B cell (primary cell): ENCODE data around the gene SART1. TPM values are rescaled to one million over a fixed set of nuclear protein-coding genes. Genes with fewer than 3 reads are reported as not detected.

Experiments
- ATAC-seq: fragments of 200-7000 bp; cut with Tn5 transposase; one replicate; pipeline ENCODE4 v1.10.0; 2021; ENCODE audit warnings: low read depth, mild to moderate bottlenecking, moderate number of reproducible peaks, moderate library complexity
- CTCF ChIA-PET: fragments of 350-600 bp; sonication (Branson Sonifier 250); formaldehyde crosslinking; loops from one replicate; lab custom pipeline; 2021; ENCODE audit warnings: antibody characterized with exemption, inconsistent platforms; lab: Charles Lee
- POLR2A ChIA-PET: fragments of 350-600 bp; sonication (Branson Sonifier 250); formaldehyde crosslinking; loops from one replicate; lab custom pipeline; 2021; ENCODE audit warnings: antibody characterized with exemption; lab: Charles Lee
- DNase-seq: peaks from one replicate; pipeline ENCODE4 v3.0.0; 2013
- H2AFZ ChIP-seq: 2 replicates; pipeline ENCODE4 v1.6.1; 2012; ENCODE audit warnings: mild to moderate bottlenecking, low read depth, low read length; ENCODE audit not compliant: insufficient read depth, poor library complexity, severe bottlenecking
- H3K27ac ChIP-seq, 2 donors: 1 replicate in 1 of 2; 2 replicates in 1 of 2; pipeline ENCODE4 v1.5.1; 2012 to 2013; ENCODE audit warnings: low read length in 2 of 2, mild to moderate bottlenecking in 2 of 2, moderate library complexity in 1 of 2
- H3K27me3 ChIP-seq, 4 experiments: fragments of 200-600 bp in 1 of 4; sonication (generic) in 1 of 4; replicated peaks in 1 of 4; 1 replicate in 2 of 4; 2 replicates in 2 of 4; pipeline versions ENCODE4 v1.6.1 to v1.7.0; 2013 to 2016; ENCODE audit warnings: low read length in 3 of 4, mild to moderate bottlenecking in 2 of 4, mixed read lengths in 1 of 4, moderate library complexity in 1 of 4; ENCODE audit not compliant: insufficient read depth in 4 of 4, control insufficient read depth in 3 of 4; ENCODE audit errors: control extremely low read depth in 1 of 4
- H3K36me3 ChIP-seq, 2 experiments: replicated peaks in 1 of 2; 1 replicate in 1 of 2; 2 replicates in 1 of 2; pipeline versions ENCODE4 v1.6.1 to v1.7.1; 2013; ENCODE audit warnings: low read length in 1 of 2; ENCODE audit not compliant: insufficient read depth in 2 of 2, control insufficient read depth in 1 of 2; ENCODE audit errors: control extremely low read depth in 1 of 2, extremely low read depth in 1 of 2
- H3K4me1 ChIP-seq, 2 donors: fragments of 200-600 bp in 1 of 2; sonication (generic) in 1 of 2; 1 replicate in 1 of 2; 2 replicates in 1 of 2; pipeline versions ENCODE4 v1.5.1 to v1.6.1; 2013 to 2017; ENCODE audit warnings: low read length in 2 of 2; ENCODE audit not compliant: control insufficient read depth in 2 of 2, insufficient read depth in 2 of 2
- H3K4me2 ChIP-seq: replicated peaks from 2 replicates; pipeline ENCODE3; 2012; ENCODE audit warnings: mild to moderate bottlenecking, low read depth, low read length; ENCODE audit not compliant: poor library complexity, severe bottlenecking
- H3K4me3 ChIP-seq, 5 experiments: fragments of 200-600 bp in 1 of 5; sonication (generic) in 1 of 5; 1 replicate in 3 of 5; 2 replicates in 2 of 5; pipeline versions ENCODE4 v1.5.1 to v1.7.0; 2011 to 2016; ENCODE audit warnings: low read length in 4 of 5, mild to moderate bottlenecking in 4 of 5, low read depth in 2 of 5, control low read depth in 1 of 5, moderate library complexity in 1 of 5; ENCODE audit not compliant: insufficient read depth in 1 of 5; ENCODE audit errors: control extremely low read depth in 1 of 5, extremely low read depth in 1 of 5
- H3K79me2 ChIP-seq: fragments of 200-600 bp; sonication (generic); one replicate; pipeline ENCODE4 v1.6.0; 2016; ENCODE audit warnings: low read length; ENCODE audit not compliant: control insufficient read depth, insufficient read depth
- H3K9ac ChIP-seq: fragments of 200-600 bp; sonication (generic); 2 replicates; pipeline ENCODE4 v1.6.1; 2017; ENCODE audit warnings: mild to moderate bottlenecking, low read length, moderate library complexity
- H3K9me3 ChIP-seq, 3 donors: one replicate each; pipeline versions ENCODE4 v1.6.1 to v1.7.1; 2013; ENCODE audit warnings: low read length in 2 of 3; ENCODE audit not compliant: control insufficient read depth in 2 of 3, insufficient read depth in 1 of 3; ENCODE audit errors: control extremely low read depth in 1 of 3
- H4K20me1 ChIP-seq: 2 replicates; pipeline ENCODE4 v1.6.0; 2012; ENCODE audit warnings: mild to moderate bottlenecking, low read length; ENCODE audit not compliant: insufficient read depth, control insufficient read depth, poor library complexity, severe bottlenecking
- H3K27ac Mint-ChIP-seq: one replicate; pipeline ENCODE4 v1.8.0; 2021; ENCODE audit warnings: mixed read lengths
- H3K27me3 Mint-ChIP-seq: one replicate; pipeline ENCODE4 v1.8.0; 2021; ENCODE audit warnings: mixed read lengths
- H3K4me1 Mint-ChIP-seq: one replicate; pipeline ENCODE4 v1.8.0; 2021; ENCODE audit warnings: mixed read lengths
- H3K4me3 Mint-ChIP-seq: one replicate; pipeline ENCODE4 v1.8.0; 2021; ENCODE audit warnings: mixed read lengths
- H3K9me3 Mint-ChIP-seq: one replicate; pipeline ENCODE4 v1.8.0; 2022; ENCODE audit warnings: mixed read lengths; ENCODE audit not compliant: insufficient read depth
- CTCF ChIP-seq: fragments of 200-600 bp; IDR thresholded peaks from one replicate; pipeline ENCODE4 v1.8.0; 2022; ENCODE audit warnings: antibody characterized with exemption, mild to moderate bottlenecking
- EZH2 ChIP-seq: IDR thresholded peaks from 2 replicates; pipeline ENCODE4 v1.6.1; 2012; ENCODE audit warnings: borderline replicate concordance, low read depth, mild to moderate bottlenecking, moderate library complexity, low read length; ENCODE audit not compliant: insufficient read depth, poor library complexity, severe bottlenecking
- WGBS: methylation state at CpG from one replicate; pipeline ENCODE4 v1.1.5; 2013; ENCODE audit warnings: missing lambda C conversion rate; ENCODE audit not compliant: insufficient coverage; 5-methylcytosine and 5-hydroxymethylcytosine counted together
- intact Hi-C: fragments of 100-400 bp; cut with micrococcal nuclease; formaldehyde crosslinking; loops from one replicate; pipeline ENCODE4 v1.10.0; 2022
- polyA plus RNA-seq: library from polyadenylated mRNA; depleted of rRNA; stranded (reverse); fragments of >200 nt; gene quantifications from 2 replicates; pipeline ENCODE4 v1.2.3, GENCODE V29; 2012
- total RNA-seq, 2 donors: library from RNA; stranded (reverse); fragments of 120-200 nt in 1 of 2; gene quantifications; 1 replicate in 1 of 2; 2 replicates in 1 of 2; pipeline versions ENCODE4 v1.2.3 to v1.2.4, GENCODE V29; 2013 to 2022

The SART1 gene
- total and polyA plus RNA-seq, 2 donors (not counting 1 experiment from before 2014, with no cell fraction given): 74.5 to 102 TPM

DNA sequence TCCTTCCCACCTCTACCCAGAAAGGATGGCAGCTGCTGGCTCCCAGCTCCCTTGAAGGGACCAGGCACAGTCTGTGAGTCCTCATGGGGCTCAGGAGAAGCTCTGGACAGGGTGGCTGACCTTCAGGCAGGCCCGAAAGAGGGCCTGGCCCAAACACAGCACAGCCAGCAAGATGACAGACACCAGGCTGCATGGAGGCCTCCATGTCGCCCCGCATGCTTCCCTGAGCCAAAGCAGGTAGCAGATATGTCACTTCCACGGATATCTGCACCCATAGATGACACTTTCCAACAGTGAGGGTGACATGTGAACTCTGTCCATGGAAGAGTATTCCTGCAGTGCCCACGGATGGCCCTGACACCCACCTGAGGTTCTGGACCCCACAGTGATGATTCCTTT, 22.1 kb downstream of the SART1 start:
- no peak overlapping the region for H3K27ac Mint-ChIP-seq
- no peak for ATAC-seq
- H3K4me3 Mint-ChIP-seq: no peak overlapping the region
- TF ChIP-seq EZH2 (no peak), CTCF (no peak)
- POLR2A ChIA-PET: no interaction called here
- Histone ChIP-seq H3K4me1 (no peaks in the 10 kb centered on the region), H4K20me1 (no peaks in the 10 kb centered on the region), H3K79me2 (no peaks in the 10 kb centered on the region), H3K9ac (no peak overlapping the region), H3K9me3 (no peaks in the 10 kb centered on the region), H3K27me3 (no peaks in the 10 kb centered on the region), H3K27ac (no peak overlapping the region), H3K4me2 (no peak overlapping the region), H2AFZ (no peak overlapping the region), H3K36me3 (peaks cover 0 to 9% of the 10 kb centered on the region in 2 experiments), H3K4me3 (no peak overlapping the region)
- WGBS: 95% methylated on average over 5 of the region's 5 CpGs
- no peaks in the 10 kb centered on the region for H3K27me3 Mint-ChIP-seq
- H3K9me3 Mint-ChIP-seq: no peaks in the 10 kb centered on the region
- intact Hi-C loops: no loop called here
- CTCF ChIA-PET: interaction anchor here (0.6 to 11.9 kb wide), 4 partner anchors 85 to 154 kb away, joined by 3 to 144 read pairs (median 4); partner anchors contain the start of gene FIBP
- H3K4me1 Mint-ChIP-seq: no peaks in the 10 kb centered on the region
- no peak for DNase-seq

DNA sequence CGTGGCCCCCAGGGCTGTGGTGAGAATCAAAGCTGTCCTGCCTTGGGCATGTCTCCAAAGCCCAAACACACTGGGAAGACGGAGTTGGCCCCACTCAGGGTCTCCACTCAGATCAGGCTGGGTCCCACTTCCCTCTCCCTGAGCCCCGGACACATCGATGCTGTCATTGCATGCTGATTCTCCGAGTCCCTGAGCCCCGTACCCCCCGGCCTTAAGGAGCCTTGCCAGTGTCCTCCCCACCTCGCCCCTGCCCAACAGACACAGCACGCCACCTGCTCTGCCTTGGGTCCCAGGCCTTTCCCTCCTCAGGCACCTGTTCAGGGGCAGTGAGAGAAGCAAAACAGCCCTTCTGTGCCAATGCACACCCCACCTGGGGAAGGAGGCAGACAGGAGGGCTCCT, 25.8 kb downstream of the SART1 start:
- ChIA-PET POLR2A (no interaction called here), CTCF (interaction anchor here (1.3 to 11.9 kb wide), 6 partner anchors 15 to 276 kb away, joined by 4 to 144 read pairs (median 18); partner anchors contain the start of genes AP5B1, CCDC85B, FIBP and KAT5)
- H3K27ac Mint-ChIP-seq: no peak overlapping the region

More for the DNA sequence above, 25.8 kb downstream of the SART1 start:
- no peaks in the 10 kb centered on the region for H3K27me3 Mint-ChIP-seq
- Histone ChIP-seq H3K4me1 (peaks cover 3 to 7% of the 10 kb centered on the region in 2 donors), H3K4me3 (no peak overlapping the region), H3K27me3 (no peaks in the 10 kb centered on the region), H3K79me2 (peaks cover 9% of the 10 kb centered on the region), H3K9me3 (no peaks in the 10 kb centered on the region), H3K27ac (no peak overlapping the region), H3K36me3 (no peaks in the 10 kb centered on the region), H2AFZ (no peak overlapping the region), H3K4me2 (no peak overlapping the region), H4K20me1 (no peaks in the 10 kb centered on the region), H3K9ac (no peak overlapping the region)
- intact Hi-C loops: no loop called here
- TF ChIP-seq EZH2 (no peak), CTCF (no peak)
- WGBS: 97% methylated on average over 8 of the region's 9 CpGs
- DNase-seq (no peak), ATAC-seq (no peak)
- no peak overlapping the region for H3K4me3 Mint-ChIP-seq
- no peaks in the 10 kb centered on the region for H3K9me3 Mint-ChIP-seq
- H3K4me1 Mint-ChIP-seq: peaks cover 5% of the 10 kb centered on the region
